HG02884 (cell line): ENCODE measurements around the gene ARHGAP20.

Experiments
- ATAC-seq: cut with Tn5 transposase; IDR thresholded peaks from one replicate; pipeline ENCODE4 v1.9.1; 2021; ENCODE audit warnings: mild to moderate bottlenecking, moderate library complexity; ENCODE audit not compliant: unreplicated experiment

The ARHGAP20 gene

GRCh38 chr11:110530900-110531741 lies 181.1 kb downstream of the ARHGAP20 start:
- ATAC-seq: no peak

DNA sequence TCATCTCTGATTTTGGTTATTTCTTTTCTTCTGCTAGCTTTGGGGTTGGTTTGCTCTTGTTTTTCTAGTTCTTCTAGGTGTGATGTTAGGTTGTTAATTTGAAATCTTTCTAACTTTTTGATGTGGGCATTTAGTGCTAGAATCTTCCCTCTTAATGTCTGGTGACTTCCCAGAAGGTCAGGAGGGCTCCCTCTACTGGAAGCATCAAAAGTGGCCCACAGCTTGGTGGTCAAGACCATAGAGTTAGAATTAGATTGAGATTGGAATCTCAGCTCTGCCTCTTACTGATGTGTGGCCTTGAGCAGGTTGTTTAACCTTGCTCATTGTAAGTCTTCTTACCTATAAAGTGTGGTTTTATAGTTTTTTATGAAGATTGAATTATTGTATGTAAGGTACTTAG lies 183.2 kb downstream of the ARHGAP20 start:
- ATAC-seq: no peak

- no peak for ATAC-seq
These were observed 185.1 kb downstream of the ARHGAP20 start for GRCh38 chr11:110527146-110527545.
